ENCODE results near the gene EHBP1L1.

The EHBP1L1 gene

DNA sequence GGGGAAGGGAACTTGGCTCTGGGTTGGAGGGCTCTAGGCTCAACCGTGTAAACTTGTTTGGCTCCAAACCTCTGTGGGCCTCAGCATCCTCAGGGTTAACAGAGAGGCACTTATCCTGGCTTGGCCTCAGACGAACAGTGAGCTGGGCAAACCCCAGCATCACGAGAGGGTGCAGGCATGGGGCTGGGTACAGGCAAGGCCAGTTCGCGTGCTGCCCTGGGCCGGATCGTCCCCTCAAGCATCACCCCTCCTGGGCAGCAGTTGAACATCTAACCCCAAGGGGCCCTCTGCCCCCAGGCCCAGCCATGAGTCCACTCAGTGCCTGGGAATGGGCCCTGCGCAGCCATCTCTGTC, 1.9 kb downstream of the EHBP1L1 start:
- no peak for DNase-seq (ENCODE audit: low read depth in 2 of 2)

GRCh38 chr11:65578134-65578533, 2.3 kb downstream of the EHBP1L1 start:
- DNase-seq (ENCODE audit: low read depth in 2 of 2) = no peak

- no peak for DNase-seq (ENCODE audit: low read depth in 2 of 2)
These were observed 2.8 kb downstream of the EHBP1L1 start for GRCh38 chr11:65578667-65579066.

- DNase-seq (ENCODE audit: low read depth in 2 of 2) = no peak
These were observed 3.4 kb downstream of the EHBP1L1 start for GRCh38 chr11:65579291-65579690.

GRCh38 chr11:65580031-65580692, 4.3 kb downstream of the EHBP1L1 start:
- DNase-seq (ENCODE audit: low read depth in 2 of 2) = no peak

- DNase-seq (ENCODE audit: low read depth in 2 of 2) = no peak
These were observed 4.9 kb downstream of the EHBP1L1 start for GRCh38 chr11:65580756-65581155.

GRCh38 chr11:65581928-65582327, 6.1 kb downstream of the EHBP1L1 start:
- DNase-seq (ENCODE audit: low read depth in 2 of 2) = no peak

DNA sequence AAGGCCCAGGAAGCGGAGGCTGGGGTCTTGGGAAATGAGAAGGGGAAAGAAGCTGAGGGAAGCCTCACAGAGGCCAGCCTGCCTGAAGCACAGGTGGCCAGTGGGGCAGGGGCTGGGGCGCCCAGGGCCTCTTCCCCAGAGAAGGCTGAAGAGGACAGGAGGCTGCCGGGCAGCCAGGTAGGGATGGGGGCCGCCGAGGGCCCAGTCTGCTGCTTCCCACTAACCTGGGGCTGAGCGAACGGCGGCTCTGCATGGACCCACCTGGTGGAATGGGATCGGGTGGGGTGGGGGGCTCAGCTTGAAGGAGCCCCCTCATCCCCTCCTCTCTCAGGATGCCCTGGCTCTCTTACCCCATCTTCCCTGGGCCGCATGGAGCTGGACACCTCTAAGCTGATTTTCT, 7.7 kb downstream of the EHBP1L1 start:
- DNase-seq (ENCODE audit: low read depth in 2 of 2) = no peak

DNA sequence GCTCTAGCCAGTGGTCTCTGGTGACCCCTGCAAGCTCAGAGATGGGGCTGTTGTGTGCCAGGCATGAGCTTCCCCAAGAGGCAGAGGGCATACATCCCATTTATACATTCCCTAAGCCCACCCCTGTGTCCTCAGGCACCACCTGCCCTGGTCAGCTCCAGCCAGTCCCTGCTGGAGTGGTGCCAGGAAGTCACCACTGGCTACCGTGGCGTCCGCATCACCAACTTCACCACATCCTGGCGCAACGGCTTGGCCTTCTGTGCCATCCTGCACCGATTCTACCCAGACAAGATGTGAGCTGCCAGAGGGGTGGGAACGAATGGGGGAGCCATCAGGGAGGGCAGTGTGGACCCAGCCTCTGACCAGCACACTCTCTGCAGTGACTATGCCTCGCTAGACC, 8.3 kb downstream of the EHBP1L1 start:
- DNase-seq (ENCODE audit: low read depth in 2 of 2) = no peak

- DNase-seq (ENCODE audit: low read depth in 2 of 2) = no peak
These were observed 8.9 kb downstream of the EHBP1L1 start for GRCh38 chr11:65584723-65585171.

DNA sequence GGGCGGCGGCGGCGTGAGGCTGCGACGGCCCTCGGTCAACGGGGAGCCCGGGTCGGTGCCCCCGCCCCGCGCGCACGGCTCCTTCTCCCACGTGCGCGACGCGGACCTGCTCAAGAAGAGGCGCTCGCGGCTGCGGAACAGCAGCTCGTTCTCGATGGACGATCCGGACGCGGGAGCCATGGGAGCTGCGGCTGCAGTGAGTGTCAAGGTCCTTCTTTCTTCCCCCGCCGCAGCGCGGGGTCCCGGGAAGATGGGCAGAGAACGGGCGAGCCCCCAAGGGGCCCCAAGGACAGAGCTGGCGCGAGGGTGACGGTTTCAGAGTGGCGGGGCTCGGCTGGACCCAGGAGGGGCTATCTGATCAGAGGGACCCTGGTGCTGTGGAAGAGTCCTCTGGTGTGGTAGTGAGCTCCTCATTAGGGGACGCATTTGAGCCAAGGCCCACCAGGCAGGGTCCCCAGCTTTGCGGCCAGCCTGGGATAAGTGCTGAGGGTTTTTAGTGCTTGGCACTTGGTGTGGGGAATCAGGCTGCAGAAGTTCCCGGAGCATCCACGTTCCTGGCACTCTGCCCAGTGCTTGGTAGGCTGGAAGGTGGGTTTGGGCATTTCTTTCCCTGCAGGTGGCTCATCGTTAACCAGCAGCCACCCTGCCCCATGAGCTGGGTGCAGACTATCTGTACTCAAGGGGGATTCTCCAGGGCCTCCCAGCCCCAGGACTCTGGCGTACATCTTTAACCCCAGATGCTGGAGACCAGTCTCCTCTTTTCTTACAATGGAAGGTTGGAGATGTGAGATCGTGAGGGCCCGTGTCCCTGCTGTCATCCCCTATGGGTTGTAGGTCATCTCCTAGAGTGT, 9.8 kb downstream of the EHBP1L1 start:
- no peak for DNase-seq (ENCODE audit: low read depth in 2 of 2)

GRCh38 chr11:65586247-65586630, 10.4 kb downstream of the EHBP1L1 start:
- no peak for DNase-seq (ENCODE audit: low read depth in 2 of 2)

DNA sequence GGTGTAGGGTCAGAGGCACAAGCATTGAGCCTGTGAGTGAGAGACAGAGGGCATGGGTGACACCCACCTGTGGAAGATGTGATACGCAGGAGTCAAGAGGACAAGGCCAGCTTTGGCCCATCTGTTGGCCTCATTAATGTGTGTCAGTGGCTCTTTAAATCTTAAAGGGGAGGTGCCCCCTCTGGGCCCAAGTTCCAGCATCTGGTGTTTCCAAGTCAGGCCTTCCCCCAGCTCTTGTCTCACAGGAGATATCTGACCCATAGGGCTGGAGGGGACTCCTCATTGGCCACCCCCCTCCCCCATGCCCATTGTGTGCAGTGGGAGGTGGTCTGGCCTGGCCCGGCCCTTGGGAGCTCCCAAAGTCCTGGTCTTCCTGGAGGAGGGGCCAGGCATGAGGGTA, 10.8 kb downstream of the EHBP1L1 start:
- DNase-seq (ENCODE audit: low read depth in 2 of 2) = no peak

DNA sequence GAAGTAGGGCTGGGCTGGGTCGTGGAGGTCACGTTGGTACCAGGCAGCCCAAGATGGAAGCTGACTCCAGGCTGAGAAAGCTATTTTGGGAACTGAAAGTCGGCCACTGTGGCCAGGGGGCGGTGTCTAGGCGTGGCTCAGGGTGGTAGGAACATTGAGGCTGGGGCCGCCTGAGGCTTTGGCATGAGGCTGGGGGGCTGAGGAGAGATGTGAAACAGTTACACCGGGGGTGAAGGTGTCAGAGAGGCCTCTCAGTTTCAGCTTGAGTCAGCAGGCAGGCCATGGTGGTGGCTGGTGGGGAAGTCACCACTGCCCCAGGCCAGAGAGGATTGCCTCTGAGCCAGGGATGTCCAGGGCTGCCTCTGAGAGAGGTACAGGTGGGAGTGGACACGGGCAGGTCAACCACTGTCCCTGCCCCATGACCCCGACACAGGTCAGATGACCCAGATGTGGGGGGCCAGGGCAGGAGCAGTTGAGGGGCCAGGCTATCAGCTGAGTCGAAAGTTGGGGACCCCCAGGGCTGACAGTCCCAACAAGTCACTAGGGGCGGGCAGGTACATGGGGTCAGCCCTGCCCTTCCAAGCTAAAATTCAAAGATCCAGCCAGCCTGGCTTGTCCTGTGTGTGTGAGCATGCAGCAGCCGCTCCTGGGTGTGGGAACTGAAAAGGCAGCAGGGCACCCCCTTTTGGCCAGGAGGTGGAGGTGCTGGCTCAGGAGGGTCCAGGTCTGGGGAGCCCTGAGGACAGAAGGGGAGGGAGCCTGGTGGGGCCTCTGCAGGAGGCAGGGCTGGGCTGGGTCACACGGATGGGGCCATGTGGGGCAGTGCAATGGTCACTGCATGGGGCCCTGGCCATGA, 12.6 kb downstream of the EHBP1L1 start:
- no peak for DNase-seq (ENCODE audit: low read depth in 2 of 2)

- no peak for DNase-seq (ENCODE audit: low read depth in 2 of 2)
These were observed 13.8 kb downstream of the EHBP1L1 start for GRCh38 chr11:65589444-65590239.

DNA sequence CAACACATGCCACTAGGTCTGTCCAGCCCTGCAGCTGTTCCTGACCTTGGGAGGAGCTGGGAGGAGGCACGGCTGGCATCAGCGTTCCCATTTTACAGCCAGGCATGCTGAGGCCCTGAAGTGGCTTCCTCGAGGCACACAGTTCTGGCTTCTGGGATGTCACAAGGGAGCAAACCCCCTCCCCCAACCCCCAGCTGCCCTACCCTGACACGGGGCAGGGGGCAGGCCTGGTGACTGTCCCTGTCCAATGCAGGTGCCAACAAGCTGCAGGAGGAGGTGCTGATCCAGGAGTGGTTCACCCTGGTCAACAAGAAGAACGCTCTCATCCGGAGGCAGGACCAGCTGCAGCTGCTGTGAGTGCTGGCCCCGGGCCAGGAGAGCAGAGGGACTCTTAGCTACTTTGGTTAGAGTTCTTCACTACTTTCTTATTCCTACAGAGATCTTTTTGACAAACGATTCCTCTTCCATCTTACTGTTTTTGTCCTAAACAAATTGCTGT, 14.4 kb downstream of the EHBP1L1 start:
- no peak for DNase-seq (ENCODE audit: low read depth in 2 of 2)

DNA sequence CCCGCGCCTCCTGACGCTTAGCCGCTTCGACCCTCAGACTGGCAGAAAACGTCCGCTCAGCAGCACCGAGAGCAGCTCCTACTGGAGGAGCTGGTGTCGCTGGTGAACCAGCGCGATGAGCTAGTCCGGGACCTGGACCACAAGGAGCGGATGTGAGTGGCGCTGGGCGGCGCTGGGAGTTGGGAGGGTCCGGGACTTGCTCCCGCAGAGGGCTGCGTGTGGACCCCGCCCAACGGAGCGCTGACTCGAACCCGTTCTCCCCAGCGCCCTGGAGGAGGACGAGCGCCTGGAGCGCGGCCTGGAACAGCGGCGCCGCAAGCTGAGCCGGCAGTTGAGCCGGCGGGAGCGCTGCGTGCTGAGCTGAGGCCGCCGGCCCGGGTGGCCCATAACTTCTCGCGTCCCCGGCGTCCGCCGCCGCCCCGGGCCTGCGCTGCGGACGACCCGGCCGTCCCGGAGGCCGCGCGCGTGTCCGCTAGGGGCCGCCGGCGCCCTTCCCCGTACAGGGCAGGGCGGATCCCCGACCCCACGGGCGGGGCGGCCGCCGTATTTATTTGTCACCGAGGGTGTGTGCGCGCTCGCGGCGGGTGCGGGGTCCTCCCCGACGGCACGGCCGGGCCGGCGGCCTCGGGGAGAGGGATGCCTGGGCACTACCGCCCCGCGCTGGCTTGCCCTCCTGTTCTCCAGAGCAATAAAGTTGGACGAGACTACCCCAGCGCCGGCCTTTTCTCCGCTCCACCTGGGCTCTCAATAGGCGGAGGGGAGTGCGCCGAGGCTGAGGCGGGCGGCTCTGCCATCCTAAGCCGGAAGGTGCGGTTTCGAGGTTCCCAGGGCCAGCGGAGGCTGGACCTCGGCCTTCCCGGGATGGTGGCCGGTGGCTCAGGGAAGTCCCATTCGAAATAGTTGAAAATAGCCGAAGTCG, 16.3 kb downstream of the EHBP1L1 start:
- DNase-seq (ENCODE audit: low read depth in 2 of 2) = no peak

DNA sequence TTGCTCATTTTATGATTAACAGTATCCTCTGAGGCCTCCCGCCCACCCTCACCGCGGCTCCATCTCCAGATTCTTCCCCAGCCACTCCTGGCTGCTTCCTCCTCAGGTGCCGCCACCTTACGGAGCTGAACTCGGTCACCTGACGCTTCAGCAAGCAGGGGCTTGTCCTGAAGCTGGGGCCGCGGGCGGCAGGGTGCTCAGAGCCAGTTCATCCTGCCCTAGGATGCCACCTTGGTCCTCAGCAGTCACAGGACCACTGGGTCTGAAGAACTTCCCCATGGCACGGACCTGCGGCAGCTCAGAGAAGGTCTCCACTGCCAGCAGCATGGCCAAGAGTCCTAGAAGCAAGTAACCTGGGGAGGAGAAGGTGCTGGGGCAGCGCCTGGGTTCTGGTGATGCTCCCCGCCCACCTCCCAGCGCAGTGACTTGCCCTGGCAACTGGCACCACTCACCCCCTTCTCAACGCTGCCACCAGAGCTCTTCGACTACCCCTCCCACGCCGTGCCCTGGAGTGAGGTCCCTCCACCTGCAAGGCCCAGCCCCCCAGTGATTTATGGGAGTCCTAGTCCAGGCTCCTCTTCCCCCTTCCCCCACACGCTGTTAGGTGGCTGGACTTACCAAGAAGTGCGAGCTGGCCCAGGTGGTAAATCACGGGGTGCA, 17.1 kb downstream of the EHBP1L1 start:
- no peak for DNase-seq (ENCODE audit: low read depth in 2 of 2)

DNA sequence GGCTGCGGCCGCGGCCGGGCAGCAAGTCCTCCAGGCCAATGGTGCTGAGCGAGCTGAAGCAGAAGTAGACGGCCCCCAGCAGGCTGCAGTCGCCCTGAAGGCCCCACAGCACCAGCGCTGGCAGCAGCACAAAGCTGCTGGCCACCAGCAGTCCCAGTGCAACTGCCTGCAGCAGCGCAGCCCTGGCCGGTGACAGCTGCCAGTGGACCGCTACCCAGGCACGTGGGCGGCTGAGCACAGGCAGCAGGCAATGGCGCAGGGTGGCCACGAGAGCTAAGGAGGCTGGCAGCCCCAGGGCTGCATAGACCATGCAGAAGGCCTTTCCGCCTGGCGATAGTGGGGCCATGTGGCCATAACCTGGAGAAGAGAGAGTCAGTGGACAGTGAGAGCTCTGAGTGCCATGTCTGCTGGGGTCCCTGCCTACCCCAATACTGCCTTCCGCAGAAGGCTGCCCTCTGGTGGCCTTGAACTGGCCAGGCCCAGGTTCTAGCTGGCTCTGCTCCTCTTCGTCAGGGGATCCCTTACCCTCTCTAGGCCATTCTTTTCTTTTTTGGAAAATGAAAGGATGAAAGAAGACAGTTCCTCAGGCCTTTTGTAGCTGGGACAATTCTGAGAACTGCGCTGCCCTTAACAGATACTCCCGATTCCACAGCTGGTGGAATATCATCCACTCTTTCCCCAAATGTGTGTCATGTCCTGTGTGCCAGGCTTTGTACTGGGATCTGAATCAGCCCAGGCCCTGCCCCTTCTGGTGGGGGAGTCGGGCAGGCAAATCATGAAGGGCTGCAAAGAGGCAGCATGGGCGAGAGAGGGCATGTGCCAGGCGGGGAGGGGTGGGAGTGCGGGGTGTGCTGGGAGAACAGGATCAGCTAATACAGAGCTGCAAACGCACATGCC, 17.9 kb downstream of the EHBP1L1 start:
- DNase-seq (ENCODE audit: low read depth in 2 of 2) = no peak

All from fibroblast of skin of left biceps (primary cell).